B cell (primary cell): Measurements from ENCODE around the gene TOP3B.

Experiments used
- EZH2 ChIP-seq: IDR thresholded peaks from 2 replicates; pipeline ENCODE4 v1.6.1; 2012; ENCODE audit warnings: borderline replicate concordance, low read depth, mild to moderate bottlenecking, moderate library complexity, low read length; ENCODE audit not compliant: insufficient read depth, poor library complexity, severe bottlenecking
- TF ChIP-seq, protein P1 (sequence below): fragments of 200-600 bp; IDR thresholded peaks from one replicate; pipeline ENCODE4 v1.8.0; 2022; ENCODE audit warnings: antibody characterized with exemption, mild to moderate bottlenecking

DNA sequence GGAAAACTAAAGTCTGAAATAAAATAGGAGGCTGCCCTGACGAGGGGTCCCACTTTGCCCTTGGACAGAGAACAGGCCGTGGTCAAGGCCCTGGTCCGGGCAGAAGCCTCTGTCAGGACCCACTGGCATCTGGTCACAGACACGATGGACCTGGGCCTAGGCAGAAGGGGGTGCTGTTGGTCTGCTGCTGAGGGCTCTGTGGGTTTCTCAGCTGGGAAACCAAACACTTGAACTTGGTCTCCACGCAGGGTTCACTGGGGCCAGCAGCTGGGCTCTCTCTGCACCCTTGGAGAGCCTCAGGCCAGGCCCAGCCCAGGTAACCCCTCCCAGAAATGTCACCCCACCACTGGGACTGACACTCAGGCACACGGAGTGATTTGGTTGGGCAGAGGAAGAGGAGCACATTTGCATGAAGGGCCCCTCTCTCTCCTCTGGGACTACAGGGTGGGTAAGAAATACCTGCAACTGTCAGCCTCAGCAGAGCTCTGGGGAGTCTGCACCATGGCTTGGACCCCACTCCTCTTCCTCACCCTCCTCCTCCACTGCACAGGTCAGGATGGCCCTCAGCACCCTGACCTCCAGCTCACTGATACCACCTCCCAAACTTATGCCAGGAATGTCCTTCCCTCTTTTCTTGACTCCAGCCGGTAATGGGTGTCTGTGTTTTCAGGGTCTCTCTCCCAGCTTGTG is 48.1 kb upstream of the TOP3B start:
- TF ChIP-seq, protein P1, sequence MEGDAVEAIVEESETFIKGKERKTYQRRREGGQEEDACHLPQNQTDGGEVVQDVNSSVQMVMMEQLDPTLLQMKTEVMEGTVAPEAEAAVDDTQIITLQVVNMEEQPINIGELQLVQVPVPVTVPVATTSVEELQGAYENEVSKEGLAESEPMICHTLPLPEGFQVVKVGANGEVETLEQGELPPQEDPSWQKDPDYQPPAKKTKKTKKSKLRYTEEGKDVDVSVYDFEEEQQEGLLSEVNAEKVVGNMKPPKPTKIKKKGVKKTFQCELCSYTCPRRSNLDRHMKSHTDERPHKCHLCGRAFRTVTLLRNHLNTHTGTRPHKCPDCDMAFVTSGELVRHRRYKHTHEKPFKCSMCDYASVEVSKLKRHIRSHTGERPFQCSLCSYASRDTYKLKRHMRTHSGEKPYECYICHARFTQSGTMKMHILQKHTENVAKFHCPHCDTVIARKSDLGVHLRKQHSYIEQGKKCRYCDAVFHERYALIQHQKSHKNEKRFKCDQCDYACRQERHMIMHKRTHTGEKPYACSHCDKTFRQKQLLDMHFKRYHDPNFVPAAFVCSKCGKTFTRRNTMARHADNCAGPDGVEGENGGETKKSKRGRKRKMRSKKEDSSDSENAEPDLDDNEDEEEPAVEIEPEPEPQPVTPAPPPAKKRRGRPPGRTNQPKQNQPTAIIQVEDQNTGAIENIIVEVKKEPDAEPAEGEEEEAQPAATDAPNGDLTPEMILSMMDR = peak; percentile 67
- no peak for TF ChIP-seq EZH2
